ENCODE results near the gene CAPN15. TPM values are rescaled to one million over a fixed set of nuclear protein-coding genes. Genes with fewer than 3 reads are reported as not detected.
A peak's percentile ranks its signal among the peaks of the same experiment; 100 is the strongest.

Gene CAPN15
- total RNA-seq, 4 donors from 2014 or later: 59.9 to 86.4 (median 75.2) TPM

GRCh38 chr16:554640-555365 lies 27.3 kb downstream of the CAPN15 start:
- peaks cover 30% of the 10 kb centered on the region for H3K4me1 ChIP-seq
- H3K27me3 ChIP-seq: peaks cover 21% of the 10 kb centered on the region
- 41% methylated on average over 31 of the region's 54 CpGs for WGBS
- TF ChIP-seq EP300 (IDR thresholded peaks at IDR 0.05) (no peak), POLR2A (IDR thresholded peaks at IDR 0.05) (no peak)
- no peaks in the 10 kb centered on the region for H3K9me3 ChIP-seq
- H3K27ac ChIP-seq: no peak overlapping the region
- DNase-seq (ENCODE audit: low spot score in 2 of 2): no peak
- H3K36me3 ChIP-seq: peaks cover 38% of the 10 kb centered on the region
- peak overlapping the region; percentile 39 for H3K4me3 ChIP-seq

- H3K9me3 ChIP-seq: no peaks in the 10 kb centered on the region
- peaks cover 31% of the 10 kb centered on the region for H3K27me3 ChIP-seq
- H3K36me3 ChIP-seq: peaks cover 32% of the 10 kb centered on the region
- no peak overlapping the region for H3K4me3 ChIP-seq
- H3K4me1 ChIP-seq: peaks cover 40% of the 10 kb centered on the region
- TF ChIP-seq POLR2AphosphoS5 (IDR thresholded peaks at IDR 0.05): no peak
- no peak for TF ChIP-seq EP300 (IDR thresholded peaks at IDR 0.05)
- TF ChIP-seq CTCF (IDR thresholded peaks at IDR 0.05): no peak
- no peak for TF ChIP-seq POLR2A (IDR thresholded peaks at IDR 0.05)
- no peak for DNase-seq (ENCODE audit: low spot score in 2 of 2)
- H3K27ac ChIP-seq: no peak overlapping the region
- WGBS: 62% methylated on average over 15 of the region's 32 CpGs
Measured at GRCh38 chr16:555528-556473, 28.3 kb downstream of the CAPN15 start.

GRCh38 chr16:556474-557173 lies 29.1 kb downstream of the CAPN15 start:
- Histone ChIP-seq H3K36me3 (peaks cover 25% of the 10 kb centered on the region), H3K4me3 (no peak overlapping the region), H3K27ac (no peak overlapping the region), H3K4me1 (peaks cover 40% of the 10 kb centered on the region), H3K27me3 (peaks cover 39% of the 10 kb centered on the region), H3K9me3 (no peaks in the 10 kb centered on the region)
- 89% methylated on average over 7 of the region's 32 CpGs for WGBS
- no peak for DNase-seq (ENCODE audit: low spot score in 2 of 2)
- TF ChIP-seq CTCF (IDR thresholded peaks at IDR 0.05) (no peak), POLR2A (IDR thresholded peaks at IDR 0.05) (no peak), EP300 (IDR thresholded peaks at IDR 0.05) (no peak), POLR2AphosphoS5 (IDR thresholded peaks at IDR 0.05) (no peak)

GRCh38 chr16:557463-558297 lies 30.2 kb downstream of the CAPN15 start:
- no peak for DNase-seq (ENCODE audit: low spot score in 2 of 2)
- H3K27me3 ChIP-seq: peaks cover 45% of the 10 kb centered on the region

More at GRCh38 chr16:557463-558297, 30.2 kb downstream of the CAPN15 start:
- no peaks in the 10 kb centered on the region for H3K9me3 ChIP-seq
- no peak for TF ChIP-seq CTCF (IDR thresholded peaks at IDR 0.05)
- no peak for TF ChIP-seq POLR2AphosphoS5 (IDR thresholded peaks at IDR 0.05)
- no peak for TF ChIP-seq EP300 (IDR thresholded peaks at IDR 0.05)
- no peak for TF ChIP-seq POLR2A (IDR thresholded peaks at IDR 0.05)
- 82% methylated on average over 7 of the region's 23 CpGs for WGBS
- H3K36me3 ChIP-seq: peaks cover 15% of the 10 kb centered on the region
- no peak overlapping the region for H3K27ac ChIP-seq
- H3K4me3 ChIP-seq: no peak overlapping the region
- H3K4me1 ChIP-seq: peaks cover 40% of the 10 kb centered on the region

Data from suprapubic skin (tissue), 4 donors.